DOHH2 (cell line): Measurements from ENCODE around the gene VWA5A.

Experiments
- H3F3A ChIP-seq: fragments of 200-600 bp; sonication (generic), shearing (Covaris generic); 2 replicates; pipeline ENCODE4 v1.6.0; 2016; ENCODE audit warnings: antibody characterized with exemption, mild to moderate bottlenecking; ENCODE audit not compliant: control insufficient read depth, insufficient read depth
- H3K27ac ChIP-seq: fragments of 200-600 bp; sonication (generic); 2 replicates; pipeline ENCODE4 v1.5.1; 2014; ENCODE audit warnings: low read depth, mild to moderate bottlenecking, low read length, moderate library complexity
- H3K27me3 ChIP-seq: fragments of 200-600 bp; sonication (generic); 2 replicates; pipeline ENCODE4 v1.6.1; 2014; ENCODE audit warnings: mild to moderate bottlenecking, low read length, mixed read lengths; ENCODE audit not compliant: control insufficient read depth
- H3K36me3 ChIP-seq: fragments of 200-600 bp; sonication (generic); 2 replicates; pipeline ENCODE4 v1.6.1; 2014; ENCODE audit warnings: mild to moderate bottlenecking, low read length, moderate library complexity, mixed read lengths; ENCODE audit not compliant: control insufficient read depth
- H3K4me1 ChIP-seq: fragments of 200-600 bp; sonication (generic); 2 replicates; pipeline ENCODE4 v1.6.1; 2014; ENCODE audit warnings: mild to moderate bottlenecking, low read length, mixed read lengths; ENCODE audit not compliant: control insufficient read depth
- H3K4me2 ChIP-seq: fragments of 200-600 bp; sonication (generic); 2 replicates; pipeline ENCODE4 v1.6.0; 2014; ENCODE audit warnings: mild to moderate bottlenecking, low read length, moderate library complexity
- H3K4me3 ChIP-seq: fragments of 200-600 bp; sonication (generic); 2 replicates; pipeline ENCODE4 v1.5.1; 2014; ENCODE audit warnings: mild to moderate bottlenecking, low read length, mixed read lengths
- H3K79me2 ChIP-seq: fragments of 200-600 bp; sonication (generic); 2 replicates; pipeline ENCODE4 v1.6.1; 2014; ENCODE audit warnings: mild to moderate bottlenecking, low read length, mixed read lengths; ENCODE audit not compliant: control insufficient read depth
- H3K9me2 ChIP-seq: fragments of 200-600 bp; sonication (generic); replicated peaks from 2 replicates; pipeline ENCODE4 v1.6.1; 2014; ENCODE audit warnings: mild to moderate bottlenecking, low read length, mixed read lengths; ENCODE audit not compliant: control insufficient read depth
- H3K9me3 ChIP-seq: fragments of 200-600 bp; sonication (generic); 2 replicates; pipeline ENCODE4 v1.6.1; 2014; ENCODE audit warnings: antibody characterized with exemption, low read length, mixed read lengths; ENCODE audit not compliant: control insufficient read depth, insufficient read depth
- H4K20me1 ChIP-seq: fragments of 200-600 bp; sonication (generic); 2 replicates; pipeline ENCODE4 v1.6.0; 2014; ENCODE audit warnings: low read depth, mild to moderate bottlenecking, antibody characterized with exemption, low read length, moderate library complexity; ENCODE audit not compliant: control insufficient read depth, insufficient read depth
- EZH2phosphoT487 ChIP-seq: fragments of 200-600 bp; sonication (generic); IDR thresholded peaks from 2 replicates; pipeline ENCODE4 v1.6.1; 2017; ENCODE audit warnings: borderline replicate concordance, mild to moderate bottlenecking, antibody characterized with exemption, low read length, moderate library complexity, mixed read lengths
- TF ChIP-seq, protein P1 (sequence below): fragments of 200-600 bp; sonication (generic); IDR thresholded peaks from one replicate; pipeline ENCODE4 v1.5.1; 2014; ENCODE audit warnings: antibody characterized with exemption, mild to moderate bottlenecking, low read depth, low read length; ENCODE audit not compliant: poor library complexity, severe bottlenecking

VWA5A gene

DNA sequence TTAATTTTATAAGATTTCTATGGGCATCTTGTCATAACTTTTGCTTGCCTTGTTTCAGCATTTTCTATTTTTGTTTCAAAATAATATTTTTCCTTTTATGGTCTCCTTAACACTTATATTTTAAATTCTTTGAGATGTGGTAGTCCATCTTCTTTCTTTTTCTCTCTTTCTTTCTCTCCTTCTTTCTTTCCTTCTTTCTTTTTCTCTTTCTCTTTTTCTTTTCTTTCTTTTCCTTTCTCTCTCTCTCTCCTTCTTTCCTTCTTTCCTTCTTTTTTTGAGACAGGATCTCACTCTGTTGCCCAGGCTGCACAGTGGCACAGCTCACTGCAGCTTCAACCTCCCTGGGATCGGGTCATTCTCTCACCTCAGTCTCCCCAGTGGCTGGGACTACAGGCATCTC is 38.0 kb upstream of the VWA5A start:
- Histone ChIP-seq H3K9me3 (no peaks in the 10 kb centered on the region), H3K9me2 (no peaks in the 10 kb centered on the region), H3K4me1 (no peaks in the 10 kb centered on the region), H3K79me2 (no peaks in the 10 kb centered on the region), H3K4me3 (no peak overlapping the region), H4K20me1 (no peaks in the 10 kb centered on the region), H3F3A (no peaks in the 10 kb centered on the region), H3K4me2 (no peak overlapping the region), H3K27ac (no peak overlapping the region), H3K36me3 (no peaks in the 10 kb centered on the region), H3K27me3 (peaks cover 4% of the 10 kb centered on the region; the same call in 1 of the 2 replicates)
- no peak for TF ChIP-seq EZH2phosphoT487
- TF ChIP-seq, protein P1, sequence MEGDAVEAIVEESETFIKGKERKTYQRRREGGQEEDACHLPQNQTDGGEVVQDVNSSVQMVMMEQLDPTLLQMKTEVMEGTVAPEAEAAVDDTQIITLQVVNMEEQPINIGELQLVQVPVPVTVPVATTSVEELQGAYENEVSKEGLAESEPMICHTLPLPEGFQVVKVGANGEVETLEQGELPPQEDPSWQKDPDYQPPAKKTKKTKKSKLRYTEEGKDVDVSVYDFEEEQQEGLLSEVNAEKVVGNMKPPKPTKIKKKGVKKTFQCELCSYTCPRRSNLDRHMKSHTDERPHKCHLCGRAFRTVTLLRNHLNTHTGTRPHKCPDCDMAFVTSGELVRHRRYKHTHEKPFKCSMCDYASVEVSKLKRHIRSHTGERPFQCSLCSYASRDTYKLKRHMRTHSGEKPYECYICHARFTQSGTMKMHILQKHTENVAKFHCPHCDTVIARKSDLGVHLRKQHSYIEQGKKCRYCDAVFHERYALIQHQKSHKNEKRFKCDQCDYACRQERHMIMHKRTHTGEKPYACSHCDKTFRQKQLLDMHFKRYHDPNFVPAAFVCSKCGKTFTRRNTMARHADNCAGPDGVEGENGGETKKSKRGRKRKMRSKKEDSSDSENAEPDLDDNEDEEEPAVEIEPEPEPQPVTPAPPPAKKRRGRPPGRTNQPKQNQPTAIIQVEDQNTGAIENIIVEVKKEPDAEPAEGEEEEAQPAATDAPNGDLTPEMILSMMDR = no peak

DNA sequence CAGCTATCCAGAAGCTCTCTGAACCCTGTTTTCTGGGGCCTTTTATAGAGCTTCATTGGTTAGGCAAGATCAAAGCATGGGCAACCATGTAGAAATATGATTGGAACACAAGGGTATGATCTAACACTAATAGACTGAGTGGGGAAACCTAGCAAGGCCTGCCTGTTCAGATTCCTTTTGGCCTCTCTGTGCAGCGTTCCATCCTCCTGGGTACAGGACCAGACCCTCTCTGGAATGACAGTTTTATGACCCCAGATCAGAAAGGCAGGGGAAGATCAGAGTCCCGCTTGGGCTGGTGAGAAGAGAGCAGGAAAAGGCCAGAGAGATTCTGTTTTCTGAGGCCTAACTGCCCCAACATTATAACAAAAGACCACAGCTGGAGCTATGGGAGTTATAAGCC is 36.7 kb upstream of the VWA5A start:
- H3K4me3 ChIP-seq = no peak overlapping the region
- H3K4me1 ChIP-seq = no peaks in the 10 kb centered on the region
- no peak overlapping the region for H3K4me2 ChIP-seq
- no peak overlapping the region for H3K27ac ChIP-seq
- TF ChIP-seq, protein P1 = no peak
- TF ChIP-seq EZH2phosphoT487 = no peak
- no peaks in the 10 kb centered on the region for H3K9me2 ChIP-seq
- no peaks in the 10 kb centered on the region for H3F3A ChIP-seq
- H3K27me3 ChIP-seq = peaks cover 6% of the 10 kb centered on the region; the same call in 1 of the 2 replicates
- no peaks in the 10 kb centered on the region for H3K9me3 ChIP-seq
- H3K79me2 ChIP-seq = no peaks in the 10 kb centered on the region
- no peaks in the 10 kb centered on the region for H3K36me3 ChIP-seq
- H4K20me1 ChIP-seq = no peaks in the 10 kb centered on the region

GRCh38 chr11:124079631-124080326 is 35.5 kb upstream of the VWA5A start:
- no peaks in the 10 kb centered on the region for H3K4me1 ChIP-seq
- no peaks in the 10 kb centered on the region for H3F3A ChIP-seq
- H4K20me1 ChIP-seq = no peaks in the 10 kb centered on the region
- no peaks in the 10 kb centered on the region for H3K79me2 ChIP-seq
- H3K9me2 ChIP-seq = no peaks in the 10 kb centered on the region
- H3K27me3 ChIP-seq = peaks cover 7% of the 10 kb centered on the region; the same call in 1 of the 2 replicates
- H3K4me2 ChIP-seq = no peak overlapping the region
- H3K9me3 ChIP-seq = no peaks in the 10 kb centered on the region
- no peak overlapping the region for H3K27ac ChIP-seq
- no peak for TF ChIP-seq EZH2phosphoT487
- TF ChIP-seq, protein P1 = no peak
- no peak overlapping the region for H3K4me3 ChIP-seq
- no peaks in the 10 kb centered on the region for H3K36me3 ChIP-seq
